HG02642 (cell line): ENCODE data around the gene ABHD12.
"Not testable (repeated sequence)": the region's sequence is repeated elsewhere in the genome, so short reads cannot be mapped to it uniquely, and the experiment has no call there.

ENCODE experiments used
- ATAC-seq: cut with Tn5 transposase; IDR thresholded peaks from one replicate; pipeline ENCODE4 v1.9.1; 2021; ENCODE audit warnings: mild to moderate bottlenecking; ENCODE audit not compliant: unreplicated experiment, poor library complexity

The ABHD12 gene

GRCh38 chr20:25355011-25355595 is 35.5 kb downstream of the ABHD12 start:
- no peak for ATAC-seq

GRCh38 chr20:25353747-25354705 is 36.6 kb downstream of the ABHD12 start:
- no peak for ATAC-seq

GRCh38 chr20:25353353-25353746 is 37.3 kb downstream of the ABHD12 start:
- no peak for ATAC-seq

GRCh38 chr20:25352746-25353145 is 37.9 kb downstream of the ABHD12 start:
- ATAC-seq, result no peak

GRCh38 chr20:25351024-25351360 is 39.6 kb downstream of the ABHD12 start:
- no peak for ATAC-seq

GRCh38 chr20:25346349-25346748 is 44.3 kb downstream of the ABHD12 start:
- no peak for ATAC-seq

GRCh38 chr20:25345721-25346120 is 44.9 kb downstream of the ABHD12 start:
- ATAC-seq, result no peak

GRCh38 chr20:25344634-25345033 is 46.0 kb downstream of the ABHD12 start:
- no peak for ATAC-seq

- ATAC-seq, result no peak
These were observed 48.6 kb downstream of the ABHD12 start for GRCh38 chr20:25341716-25342680.

- ATAC-seq, result no peak
These were observed 50.3 kb downstream of the ABHD12 start for GRCh38 chr20:25340380-25340779.

- ATAC-seq, result no peak
These were observed 51.0 kb downstream of the ABHD12 start for GRCh38 chr20:25339608-25340007.

- ATAC-seq, result no peak
These were observed 52.3 kb downstream of the ABHD12 start for GRCh38 chr20:25338112-25339023.

GRCh38 chr20:25336561-25337422 is 53.8 kb downstream of the ABHD12 start:
- no peak for ATAC-seq

GRCh38 chr20:25334972-25335371 is 55.7 kb downstream of the ABHD12 start:
- ATAC-seq, result not testable (repeated sequence)

- no peak for ATAC-seq
These were observed 61.6 kb downstream of the ABHD12 start for GRCh38 chr20:25328954-25329498.

- no peak for ATAC-seq
These were observed 63.0 kb downstream of the ABHD12 start for GRCh38 chr20:25327521-25328235.

GRCh38 chr20:25325997-25326396 is 64.6 kb downstream of the ABHD12 start:
- ATAC-seq, result no peak

GRCh38 chr20:25325073-25325472 is 65.6 kb downstream of the ABHD12 start:
- ATAC-seq, result no peak
